ENCODE results near the gene ATL2.

Gene ATL2

DNA sequence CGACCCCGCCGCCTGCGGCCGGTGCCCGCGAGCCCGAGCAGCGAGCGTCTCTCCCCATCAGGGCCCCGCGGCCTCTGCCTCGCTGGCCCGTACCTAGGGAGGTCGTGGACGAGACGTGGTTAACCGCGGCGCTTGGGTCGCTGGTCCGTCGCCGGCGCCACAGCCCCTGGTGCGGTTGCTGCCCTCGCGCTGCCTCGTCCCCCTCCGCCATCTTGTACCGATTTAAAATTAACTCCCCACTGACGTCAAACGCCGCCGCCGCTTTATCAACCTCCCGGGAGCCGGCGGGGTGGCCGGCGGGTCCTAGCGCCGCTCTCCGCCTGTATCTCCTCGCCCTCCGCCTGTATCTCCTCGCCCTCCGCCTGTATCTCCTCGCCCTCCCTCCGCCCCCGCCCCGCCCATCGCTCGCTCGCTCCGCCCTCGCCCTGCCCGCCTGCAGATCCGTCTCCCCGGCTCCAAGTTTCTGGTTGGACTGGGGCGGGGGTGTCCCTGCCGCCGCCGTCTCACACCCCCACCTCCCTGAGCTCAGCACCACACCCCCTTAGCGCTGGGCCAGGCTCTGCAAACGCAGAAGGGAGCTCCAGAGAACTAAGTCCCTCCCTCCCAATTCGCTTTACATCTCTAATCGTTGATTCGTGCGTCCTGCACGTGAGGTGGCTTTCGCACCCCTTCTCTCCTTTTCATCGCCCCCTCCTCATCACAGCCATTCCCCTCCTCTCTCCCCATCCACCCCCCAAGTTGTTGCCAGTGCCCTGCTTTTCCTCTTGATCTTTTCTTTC lies at the start of gene ATL2:
Gene ATL2 (minus strand): TSS at position 224 of the 779 bp plus-strand sequence. CDS start 13 bp downstream, at position 211.
- H3K9me3 ChIP-seq (ENCODE audit: low read depth, low read length): no peaks in the 10 kb centered on the region
- TF ChIP-seq POLR2AphosphoS5 (IDR thresholded peaks at IDR 0.05; ENCODE audit: borderline replicate concordance, low read depth, low read length): peak; percentile 85
- peak; percentile 17 for TF ChIP-seq FOXP2 (optimal IDR thresholded peaks at IDR 0.05; ENCODE audit: control extremely low read depth, extremely low read length, insufficient read depth)
- TF ChIP-seq EZH2 (IDR thresholded peaks at IDR 0.05): no peak
- H3K36me3 ChIP-seq (ENCODE audit: insufficient read depth, low read length): peaks cover 3% of the 10 kb centered on the region; the same call in 1 of the 2 replicates
- peak; percentile 80 for DNase-seq (ENCODE audit: low read depth, low spot score)
- peak within 1 kb of the TSS; percentile 89 for H3K4me3 ChIP-seq
- peak within 1 kb of the TSS; percentile 89 for H3K9ac ChIP-seq (ENCODE audit: insufficient read length)
- peak within 1 kb of the TSS; percentile 69 for H3K27ac ChIP-seq

DNA sequence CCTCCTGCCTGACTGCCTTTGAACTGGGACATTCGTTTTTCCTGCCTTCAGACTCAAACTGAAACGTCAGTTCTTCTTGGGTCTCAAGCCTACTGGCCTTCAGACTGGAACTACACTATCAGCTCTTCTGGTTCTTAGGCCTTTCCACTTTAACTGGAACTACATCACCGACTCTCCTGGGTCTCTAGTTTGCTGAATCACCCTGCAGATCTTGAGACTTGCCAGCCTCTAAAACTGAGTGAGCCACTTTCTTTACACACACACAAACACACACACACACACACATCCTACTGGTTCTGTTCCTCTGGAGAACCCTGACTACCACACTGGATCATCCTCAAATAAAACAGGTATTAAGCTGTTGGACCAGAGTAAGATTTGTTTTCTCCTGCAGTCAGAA lies 46.7 kb upstream of the ATL2 start:
- H3K36me3 ChIP-seq (ENCODE audit: insufficient read depth, low read length): no peaks in the 10 kb centered on the region
- no peak overlapping the region for H3K9ac ChIP-seq (ENCODE audit: insufficient read length)
- no peak overlapping the region for H3K27ac ChIP-seq
- no peak for DNase-seq (ENCODE audit: low read depth, low spot score)
- H3K4me3 ChIP-seq: no peak overlapping the region
- no peaks in the 10 kb centered on the region for H3K9me3 ChIP-seq (ENCODE audit: low read depth, low read length)
- TF ChIP-seq EZH2 (IDR thresholded peaks at IDR 0.05) (no peak), POLR2AphosphoS5 (IDR thresholded peaks at IDR 0.05; ENCODE audit: borderline replicate concordance, low read depth, low read length) (no peak), FOXP2 (optimal IDR thresholded peaks at IDR 0.05; ENCODE audit: control extremely low read depth, extremely low read length, insufficient read depth) (no peak)

DNA sequence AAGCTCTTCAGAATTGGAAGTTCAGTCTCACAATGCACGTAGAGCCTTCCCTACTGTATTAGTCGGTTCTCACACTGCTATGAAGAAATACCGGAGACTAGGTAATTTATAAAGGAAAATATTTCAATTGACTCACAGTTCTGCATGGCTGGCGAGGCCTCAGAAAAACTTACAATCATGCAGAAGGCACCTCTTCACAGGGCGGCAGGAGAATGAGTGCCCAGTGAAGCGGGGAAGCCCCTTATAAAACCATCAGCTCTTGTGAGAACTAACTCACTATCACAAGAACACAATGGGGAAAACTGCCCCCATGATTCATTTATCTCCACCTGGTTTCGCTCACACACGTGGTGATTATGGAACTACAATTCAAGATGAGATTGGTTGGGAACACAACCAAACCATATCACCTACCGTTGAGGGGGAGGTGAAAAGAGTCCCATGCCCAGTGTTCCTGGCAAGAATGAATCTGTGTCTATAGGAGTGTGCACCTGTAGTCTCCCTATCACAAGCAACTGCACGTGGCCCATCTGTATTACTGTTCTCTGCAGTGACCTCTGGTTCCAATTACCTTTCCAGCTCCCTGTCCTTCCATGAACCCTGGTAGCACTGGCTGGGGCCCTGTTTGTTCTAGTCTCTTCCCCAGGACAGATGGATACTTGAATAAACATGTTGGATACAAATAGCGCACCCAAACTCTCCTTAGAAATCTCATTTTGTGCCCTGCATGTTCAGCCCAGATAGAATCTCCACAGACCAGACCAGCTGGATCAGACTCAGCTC lies 44.4 kb upstream of the ATL2 start:
- H3K36me3 ChIP-seq (ENCODE audit: insufficient read depth, low read length): no peaks in the 10 kb centered on the region
- TF ChIP-seq FOXP2 (optimal IDR thresholded peaks at IDR 0.05; ENCODE audit: control extremely low read depth, extremely low read length, insufficient read depth) (no peak), EZH2 (IDR thresholded peaks at IDR 0.05) (no peak), POLR2AphosphoS5 (IDR thresholded peaks at IDR 0.05; ENCODE audit: borderline replicate concordance, low read depth, low read length) (no peak)
- no peak overlapping the region for H3K27ac ChIP-seq
- no peaks in the 10 kb centered on the region for H3K9me3 ChIP-seq (ENCODE audit: low read depth, low read length)
- H3K9ac ChIP-seq (ENCODE audit: insufficient read length): no peak overlapping the region
- H3K4me3 ChIP-seq: no peak overlapping the region
- no peak for DNase-seq (ENCODE audit: low read depth, low spot score)

DNA sequence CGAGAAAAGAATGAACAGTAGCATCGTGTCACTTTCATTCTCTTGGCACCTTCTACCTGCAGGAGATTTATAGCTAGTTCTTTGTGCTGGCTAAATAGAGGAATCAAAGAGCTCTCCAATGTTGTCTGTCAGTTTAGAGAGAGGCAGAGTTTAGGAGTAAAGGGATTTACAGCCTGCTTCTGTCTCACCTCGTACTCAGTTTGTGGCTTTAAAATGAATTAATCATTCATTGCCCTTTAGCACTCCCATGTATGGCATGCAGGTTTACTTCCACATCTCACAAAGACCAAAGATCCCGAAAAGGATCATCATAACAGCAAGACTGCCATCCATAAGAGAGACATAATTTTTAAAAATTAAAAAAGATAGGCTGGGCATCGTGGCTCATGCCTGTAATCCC lies 42.4 kb upstream of the ATL2 start:
- TF ChIP-seq FOXP2 (optimal IDR thresholded peaks at IDR 0.05; ENCODE audit: control extremely low read depth, extremely low read length, insufficient read depth): no peak
- TF ChIP-seq POLR2AphosphoS5 (IDR thresholded peaks at IDR 0.05; ENCODE audit: borderline replicate concordance, low read depth, low read length): no peak
- TF ChIP-seq EZH2 (IDR thresholded peaks at IDR 0.05): no peak
- H3K36me3 ChIP-seq (ENCODE audit: insufficient read depth, low read length): no peaks in the 10 kb centered on the region
- H3K4me3 ChIP-seq: no peak overlapping the region

DNA sequence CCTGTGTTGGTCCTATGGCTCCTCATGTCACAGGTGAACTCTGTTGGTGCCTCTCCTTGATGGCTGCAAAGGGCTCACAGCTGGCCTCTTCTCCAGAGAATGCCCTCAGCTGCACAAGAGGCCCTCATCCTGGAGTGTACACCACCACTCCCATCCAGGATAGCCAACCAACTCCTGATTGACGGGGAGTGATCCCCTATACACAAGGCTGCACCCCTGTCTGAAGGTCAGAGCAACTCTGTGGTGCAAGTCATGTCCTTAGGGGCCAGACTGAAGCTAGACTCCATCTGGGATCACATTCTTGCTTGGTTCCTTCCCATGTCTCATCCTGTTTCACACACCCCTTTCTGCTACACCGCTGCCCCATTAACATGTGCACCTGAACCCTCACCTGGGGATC lies 41.7 kb upstream of the ATL2 start:
- H3K9me3 ChIP-seq (ENCODE audit: low read depth, low read length): no peaks in the 10 kb centered on the region
- no peak for DNase-seq (ENCODE audit: low read depth, low spot score)

More for the DNA sequence above, 42.4 kb upstream of the ATL2 start:
- DNase-seq (ENCODE audit: low read depth, low spot score): no peak
- Histone ChIP-seq H3K9ac (ENCODE audit: insufficient read length) (no peak overlapping the region), H3K9me3 (ENCODE audit: low read depth, low read length) (no peaks in the 10 kb centered on the region), H3K27ac (no peak overlapping the region)

DNA sequence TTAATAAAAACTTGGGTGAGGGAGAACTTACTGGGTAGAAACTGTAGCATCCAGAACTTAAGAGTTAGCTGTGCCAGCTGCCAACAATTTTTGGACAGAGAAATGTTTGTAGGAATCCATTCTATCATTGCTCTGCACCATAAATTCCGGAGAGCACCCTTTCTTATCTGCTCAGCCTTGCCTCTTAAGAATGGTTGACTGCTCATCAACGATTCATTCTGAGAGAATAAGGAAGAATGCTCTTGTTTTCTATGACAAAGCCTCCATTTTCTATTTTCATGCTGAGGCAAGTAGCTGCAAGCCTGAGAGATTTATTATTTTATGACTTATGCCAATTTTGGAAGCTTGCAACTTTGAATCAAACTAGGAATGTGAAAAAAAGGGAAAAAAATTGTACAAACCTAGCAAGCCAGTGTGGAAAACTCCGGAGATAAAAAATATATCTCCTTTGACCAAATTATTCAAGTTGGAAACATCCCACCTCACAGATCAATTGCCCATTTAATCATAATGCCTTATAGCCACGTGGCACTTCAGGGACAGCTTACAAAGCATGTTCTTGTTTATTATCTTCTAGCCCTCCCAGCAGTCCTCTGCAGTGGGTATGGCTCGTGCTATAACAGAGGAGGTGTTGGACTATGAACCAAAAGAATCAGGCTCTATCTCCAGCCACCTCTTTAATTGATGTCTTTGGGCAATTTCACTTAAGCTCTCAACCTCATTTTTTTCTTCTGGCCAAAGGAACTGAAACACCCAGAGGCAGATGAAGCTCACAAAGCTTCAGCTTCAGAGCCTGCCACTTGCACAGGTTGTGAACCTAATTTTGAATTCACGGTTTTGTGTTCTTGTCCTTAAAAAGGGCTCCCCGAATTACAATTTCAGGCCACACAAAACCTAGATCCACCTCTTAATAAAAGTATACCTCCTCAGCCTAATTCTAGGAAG lies 40.9 kb upstream of the ATL2 start:
- TF ChIP-seq EZH2 (IDR thresholded peaks at IDR 0.05): no peak
- no peak for TF ChIP-seq FOXP2 (optimal IDR thresholded peaks at IDR 0.05; ENCODE audit: control extremely low read depth, extremely low read length, insufficient read depth)
- no peak for TF ChIP-seq POLR2AphosphoS5 (IDR thresholded peaks at IDR 0.05; ENCODE audit: borderline replicate concordance, low read depth, low read length)
- H3K9ac ChIP-seq (ENCODE audit: insufficient read length): no peak overlapping the region
- no peak overlapping the region for H3K27ac ChIP-seq
- no peaks in the 10 kb centered on the region for H3K36me3 ChIP-seq (ENCODE audit: insufficient read depth, low read length)
- no peaks in the 10 kb centered on the region for H3K9me3 ChIP-seq (ENCODE audit: low read depth, low read length)
- no peak for DNase-seq (ENCODE audit: low read depth, low spot score)
- no peak overlapping the region for H3K4me3 ChIP-seq

More for the DNA sequence above, 41.7 kb upstream of the ATL2 start:
- TF ChIP-seq POLR2AphosphoS5 (IDR thresholded peaks at IDR 0.05; ENCODE audit: borderline replicate concordance, low read depth, low read length): no peak
- TF ChIP-seq EZH2 (IDR thresholded peaks at IDR 0.05): no peak
- no peak for TF ChIP-seq FOXP2 (optimal IDR thresholded peaks at IDR 0.05; ENCODE audit: control extremely low read depth, extremely low read length, insufficient read depth)
- H3K27ac ChIP-seq: no peak overlapping the region
- no peaks in the 10 kb centered on the region for H3K36me3 ChIP-seq (ENCODE audit: insufficient read depth, low read length)
- no peak overlapping the region for H3K4me3 ChIP-seq
- no peak overlapping the region for H3K9ac ChIP-seq (ENCODE audit: insufficient read length)

DNA sequence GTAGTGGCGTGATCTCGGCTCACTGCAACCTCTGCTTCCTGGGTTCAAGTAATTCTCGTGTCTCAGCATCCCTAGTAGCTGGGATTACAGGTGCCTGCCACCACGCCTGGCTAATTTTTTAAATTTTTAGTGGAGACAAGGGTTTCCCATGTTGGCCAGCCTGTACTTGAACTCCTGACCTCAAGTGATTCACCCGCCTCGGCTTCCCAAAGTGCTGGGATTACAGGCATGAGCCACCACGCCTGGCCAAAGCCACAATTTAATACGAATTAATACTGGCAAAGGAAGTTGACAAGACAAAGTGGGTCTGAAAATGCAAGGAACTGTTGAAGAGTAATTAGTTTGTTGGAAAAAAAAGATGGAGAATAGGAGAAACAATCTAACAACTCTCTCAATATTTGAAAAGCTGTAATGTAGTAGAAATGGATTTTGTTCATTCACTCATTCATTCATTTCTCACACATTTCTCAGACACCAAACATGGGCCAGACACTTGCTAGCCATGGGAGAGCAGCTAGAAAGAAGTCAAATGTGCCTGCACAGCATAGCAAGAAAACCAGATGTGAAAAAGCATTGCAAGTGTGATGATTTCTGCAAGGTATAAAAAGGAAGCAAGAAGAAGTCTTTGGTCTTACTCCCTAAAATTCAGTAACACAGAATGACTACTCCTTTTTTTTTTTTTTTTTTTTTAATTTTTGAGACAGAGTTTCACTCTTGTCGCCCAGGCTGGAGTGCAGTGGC lies 39.4 kb upstream of the ATL2 start:
- Histone ChIP-seq H3K9ac (ENCODE audit: insufficient read length) (no peak overlapping the region), H3K4me3 (no peak overlapping the region)

More for the DNA sequence above, 39.4 kb upstream of the ATL2 start:
- no peak overlapping the region for H3K27ac ChIP-seq
- H3K36me3 ChIP-seq (ENCODE audit: insufficient read depth, low read length): no peaks in the 10 kb centered on the region
- H3K9me3 ChIP-seq (ENCODE audit: low read depth, low read length): no peaks in the 10 kb centered on the region
- no peak for DNase-seq (ENCODE audit: low read depth, low spot score)
- TF ChIP-seq FOXP2 (optimal IDR thresholded peaks at IDR 0.05; ENCODE audit: control extremely low read depth, extremely low read length, insufficient read depth): no peak
- no peak for TF ChIP-seq POLR2AphosphoS5 (IDR thresholded peaks at IDR 0.05; ENCODE audit: borderline replicate concordance, low read depth, low read length)
- TF ChIP-seq EZH2 (IDR thresholded peaks at IDR 0.05): no peak
